ENCODE measurements around the gene CKAP2L. TPM values are rescaled to one million over a fixed set of nuclear protein-coding genes. Genes with fewer than 3 reads are reported as not detected.

Gene CKAP2L
- total and polyA plus RNA-seq, 2 donors, result 0.24 to 13.5 TPM

GRCh38 chr2:112692495-112692911 is 71.9 kb downstream of the CKAP2L start:
- H3K27ac ChIP-seq (ENCODE audit: low read depth), result peak overlapping the region; percentile 33
- H3K4me1 ChIP-seq (ENCODE audit: insufficient read depth), result no peaks in the 10 kb centered on the region
- DNase-seq (ENCODE audit: extremely low spot score), result peak; percentile 23
- WGBS, result 48% methylated on average over 5 of the region's 5 CpGs
- no peaks in the 10 kb centered on the region for H3K36me3 ChIP-seq (ENCODE audit: insufficient read depth)
- no peak overlapping the region for H3K4me3 ChIP-seq (ENCODE audit: low read depth, low read length)

- no peaks in the 10 kb centered on the region for H3K36me3 ChIP-seq (ENCODE audit: insufficient read depth)
- H3K27ac ChIP-seq (ENCODE audit: low read depth), result no peak overlapping the region
- no peak for DNase-seq (ENCODE audit: extremely low spot score)
- no peak overlapping the region for H3K4me3 ChIP-seq (ENCODE audit: low read depth, low read length)
- no peaks in the 10 kb centered on the region for H3K4me1 ChIP-seq (ENCODE audit: insufficient read depth)
- 56% methylated on average over 4 of the region's 4 CpGs for WGBS
Measured at GRCh38 chr2:112691881-112692281, 72.5 kb downstream of the CKAP2L start.

GRCh38 chr2:112690853-112691401 is 73.5 kb downstream of the CKAP2L start:
- no peak for DNase-seq (ENCODE audit: extremely low spot score)
- Histone ChIP-seq H3K4me1 (ENCODE audit: insufficient read depth) (no peaks in the 10 kb centered on the region), H3K27ac (ENCODE audit: low read depth) (no peak overlapping the region), H3K36me3 (ENCODE audit: insufficient read depth) (no peaks in the 10 kb centered on the region), H3K4me3 (ENCODE audit: low read depth, low read length) (no peak overlapping the region)
- WGBS, result 54% methylated on average over 9 of the region's 9 CpGs

- Histone ChIP-seq H3K27ac (ENCODE audit: low read depth) (no peak overlapping the region), H3K36me3 (ENCODE audit: insufficient read depth) (no peaks in the 10 kb centered on the region), H3K4me1 (ENCODE audit: insufficient read depth) (no peaks in the 10 kb centered on the region), H3K4me3 (ENCODE audit: low read depth, low read length) (no peak overlapping the region)
- DNase-seq (ENCODE audit: extremely low spot score), result no peak
- whole genome bisulfite sequencing, result 83% methylated on average over 14 of the region's 14 CpGs
Measured at GRCh38 chr2:112688086-112688880, 76.1 kb downstream of the CKAP2L start.

GRCh38 chr2:112687522-112687921 is 76.9 kb downstream of the CKAP2L start:
- Histone ChIP-seq H3K27ac (ENCODE audit: low read depth) (no peak overlapping the region), H3K36me3 (ENCODE audit: insufficient read depth) (no peaks in the 10 kb centered on the region), H3K4me3 (ENCODE audit: low read depth, low read length) (no peak overlapping the region), H3K4me1 (ENCODE audit: insufficient read depth) (no peaks in the 10 kb centered on the region)
- WGBS, result 76% methylated on average over 6 of the region's 6 CpGs
- no peak for DNase-seq (ENCODE audit: extremely low spot score)

Other genes starting within 250 kb of the CKAP2L start
- gene POLR1B, start 222.1 kb downstream of the CKAP2L start, total RNA-seq, result 19.6 TPM
- 6.4 TPM for gene POLR1B, start 222.1 kb downstream of the CKAP2L start, polyA plus RNA-seq
- 3.4 TPM for gene CHCHD5, start 180.0 kb downstream of the CKAP2L start, total RNA-seq
- gene CHCHD5, start 180.0 kb downstream of the CKAP2L start, polyA plus RNA-seq, result 46.0 TPM
- gene SLC20A1, start 118.7 kb downstream of the CKAP2L start, total RNA-seq, result 59.7 TPM
- gene SLC20A1, start 118.7 kb downstream of the CKAP2L start, polyA plus RNA-seq, result 19.6 TPM
- gene NT5DC4, start 43.6 kb downstream of the CKAP2L start, total RNA-seq, result not detected
- gene NT5DC4, start 43.6 kb downstream of the CKAP2L start, polyA plus RNA-seq, result not detected
- 1.9 TPM for gene IL1A, start 19.9 kb upstream of the CKAP2L start, total RNA-seq
- gene IL1A, start 19.9 kb upstream of the CKAP2L start, polyA plus RNA-seq, result 1.3 TPM
- gene IL1B, start 72.2 kb upstream of the CKAP2L start, total RNA-seq, result 2.3 TPM
- 7.5 TPM for gene IL1B, start 72.2 kb upstream of the CKAP2L start, polyA plus RNA-seq
- gene IL37, start 146.6 kb upstream of the CKAP2L start, total RNA-seq, result not detected
- not detected for gene IL37, start 146.6 kb upstream of the CKAP2L start, polyA plus RNA-seq
- not detected for gene IL36G, start 213.4 kb upstream of the CKAP2L start, total RNA-seq
- not detected for gene IL36G, start 213.4 kb upstream of the CKAP2L start, polyA plus RNA-seq
- gene IL36A, start 240.8 kb upstream of the CKAP2L start, total RNA-seq, result not detected
- gene IL36A, start 240.8 kb upstream of the CKAP2L start, polyA plus RNA-seq, result not detected

Data from urinary bladder (tissue), 4 donors.